ENCODE data around the gene TRIM34.
"Not testable (repeated sequence)": the region's sequence is repeated elsewhere in the genome, so short reads cannot be mapped to it uniquely, and the experiment has no call there.

TRIM34 gene

DNA sequence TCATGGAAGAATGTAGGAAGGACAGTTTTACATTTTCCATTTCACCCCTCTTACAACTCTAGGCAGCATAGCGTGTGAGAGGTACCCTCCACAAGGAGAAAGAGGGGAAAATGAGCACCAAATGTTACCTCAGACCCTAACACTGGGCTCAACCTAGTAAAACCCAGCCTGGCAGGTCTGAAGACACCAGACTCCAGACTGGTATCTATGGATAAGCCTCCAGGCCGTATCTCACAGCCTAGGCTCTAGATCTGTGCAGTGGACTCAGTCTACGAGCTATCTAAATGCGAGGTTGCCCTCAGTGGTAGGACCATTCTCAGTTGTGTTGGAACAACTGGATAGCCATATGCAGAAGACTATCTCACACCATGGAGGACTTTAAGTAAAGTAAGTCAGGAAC is 49.6 kb downstream of the TRIM34 start:
- in situ Hi-C loops (cut with MboI; ENCODE audit: low pct_unique_long_range_greater_than_20kb, low sequenced_read_pairs) = no loop called here
- no peak for DNase-seq

DNA sequence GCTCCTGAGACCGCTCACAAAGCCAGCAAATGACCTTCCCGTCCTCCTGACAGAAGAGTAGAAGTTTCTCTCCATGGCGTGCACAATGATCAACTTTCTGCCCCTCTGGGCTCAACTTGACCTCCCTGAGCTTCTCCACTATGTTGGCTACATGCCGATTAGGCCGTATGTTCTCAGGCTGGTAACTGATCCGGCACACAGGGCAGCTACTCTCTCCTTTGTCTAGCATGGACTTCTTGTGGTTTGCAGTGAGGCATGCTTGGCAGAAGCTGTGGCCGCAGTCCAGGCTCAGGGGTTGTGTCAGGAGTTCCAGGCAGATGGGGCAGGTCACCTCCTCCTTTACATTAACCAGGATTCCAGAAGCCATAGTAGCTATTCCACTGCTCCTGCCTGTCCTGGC is 55.0 kb downstream of the TRIM34 start:
- in situ Hi-C loops (cut with MboI; ENCODE audit: low pct_unique_long_range_greater_than_20kb, low sequenced_read_pairs) = no loop called here
- no peak for DNase-seq

DNA sequence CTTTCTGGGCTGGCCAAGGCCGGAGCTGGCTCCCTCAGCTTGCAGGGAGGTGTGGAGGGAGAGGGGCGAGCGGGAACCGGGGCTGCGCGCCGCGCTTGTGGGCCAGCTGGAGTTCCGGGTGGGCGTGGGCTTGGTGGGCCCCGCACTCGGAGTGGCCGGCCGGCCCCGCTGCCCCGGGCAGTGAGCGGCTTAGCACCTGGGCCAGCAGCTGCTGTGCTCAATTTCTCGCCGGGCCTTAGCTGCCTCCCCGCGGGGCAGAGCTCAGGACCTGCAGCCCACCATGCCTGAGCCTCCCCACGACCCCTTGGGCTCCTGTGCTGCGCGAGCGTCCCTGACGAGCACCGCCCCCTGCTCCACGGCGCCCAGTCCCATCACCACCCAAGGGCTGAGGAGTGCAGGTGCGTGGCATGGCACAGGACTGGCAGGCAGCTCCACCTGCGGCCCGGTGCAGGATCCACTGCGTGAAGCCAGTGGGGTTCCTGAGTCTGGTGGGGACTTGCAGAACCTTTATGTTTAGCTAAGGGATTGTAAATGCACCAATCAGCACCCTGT is 58.2 kb downstream of the TRIM34 start:
- DNase-seq; in situ Hi-C loops (cut with MboI; ENCODE audit: low pct_unique_long_range_greater_than_20kb, low sequenced_read_pairs): not testable (repeated sequence)

DNA sequence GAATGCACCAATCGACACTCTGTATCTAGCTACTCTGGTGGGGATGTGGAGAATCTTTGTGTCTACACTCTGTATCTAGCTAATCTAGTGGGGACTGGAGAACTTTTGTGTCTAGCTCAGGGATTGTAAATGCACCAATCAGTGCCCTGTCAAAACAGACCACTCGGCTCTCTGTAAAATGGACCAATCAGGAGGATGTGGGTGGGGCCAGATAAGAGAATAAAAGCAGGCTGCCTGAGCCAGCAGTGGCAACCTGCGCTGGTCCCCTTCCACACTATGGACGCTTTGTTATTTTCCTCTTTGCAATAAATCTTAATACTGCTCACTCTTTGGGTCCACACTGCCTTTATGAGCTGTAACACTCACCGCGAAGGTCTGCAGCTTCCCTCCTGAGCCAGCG is 58.8 kb downstream of the TRIM34 start:
- in situ Hi-C loops (cut with MboI; ENCODE audit: low pct_unique_long_range_greater_than_20kb, low sequenced_read_pairs) = not testable (repeated sequence)
- DNase-seq = peak; percentile 27

DNA sequence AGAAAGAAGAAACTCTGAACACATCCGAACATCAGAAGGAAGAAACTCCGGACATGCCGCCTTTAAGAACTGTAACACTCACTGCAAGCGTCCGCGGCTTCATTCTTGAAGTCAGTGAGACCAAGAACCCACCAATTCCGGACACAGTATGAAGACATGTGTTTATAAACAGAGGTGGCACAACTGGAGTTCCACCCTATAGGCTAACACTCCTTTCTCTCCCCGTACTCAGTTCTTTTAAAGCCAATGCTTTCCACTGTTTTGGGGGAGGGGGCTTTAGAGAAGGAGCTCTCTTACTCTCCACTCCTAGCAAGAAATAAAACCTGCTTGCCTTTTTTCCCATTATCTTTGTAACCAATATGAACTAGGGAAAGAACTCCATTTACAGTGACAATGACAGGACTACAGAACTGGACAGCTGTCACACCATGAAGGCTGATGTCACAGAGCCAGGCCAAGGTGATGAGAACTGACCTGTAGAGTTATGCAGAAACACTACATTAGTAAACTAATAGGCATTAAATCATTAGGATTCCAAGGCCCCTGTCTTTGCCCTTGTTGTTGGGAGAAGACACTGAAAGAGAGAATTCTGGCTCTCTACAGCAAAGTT is 59.3 kb downstream of the TRIM34 start:
- in situ Hi-C loops (cut with MboI; ENCODE audit: low pct_unique_long_range_greater_than_20kb, low sequenced_read_pairs) = no loop called here
- DNase-seq = no peak

DNA sequence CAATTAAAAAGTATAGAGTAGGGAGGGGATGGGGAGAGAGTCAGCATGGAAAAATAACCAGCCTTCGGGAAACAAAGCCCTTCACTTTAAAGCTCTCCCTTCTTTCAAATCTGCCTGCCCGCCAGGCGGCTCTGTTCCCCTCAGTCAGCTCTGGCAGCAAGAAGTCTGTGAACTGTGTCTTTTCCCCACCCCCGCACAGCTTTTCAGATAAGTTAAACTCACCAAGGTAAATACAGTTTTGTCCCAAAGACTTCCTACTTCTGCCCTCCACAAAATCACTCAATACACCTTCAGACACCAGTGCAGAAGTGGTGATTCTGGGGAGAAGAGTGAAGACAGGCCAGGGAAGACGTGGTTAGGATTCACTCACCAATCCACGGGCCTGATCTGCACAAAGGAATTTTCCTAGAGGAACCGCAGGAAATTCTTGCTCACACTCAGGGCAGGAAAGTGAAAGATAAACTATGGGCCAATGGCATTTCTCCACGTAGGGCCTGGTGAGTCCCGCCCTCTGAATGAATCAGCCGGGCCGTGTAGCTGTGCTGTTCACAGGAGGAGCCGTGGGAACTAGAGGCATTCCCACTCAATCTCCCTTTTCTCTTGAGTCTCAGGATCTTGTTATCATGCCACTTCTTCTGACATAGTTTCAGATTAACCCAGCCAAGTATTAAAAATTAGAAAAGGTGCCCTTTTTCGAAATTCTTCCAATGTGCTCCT is 60.0 kb downstream of the TRIM34 start, which contains the start of gene TRIM5:
TRIM5 (minus strand) TSS at position 429 of the 717 bp plus-strand sequence. CDS start 4,897 bp downstream, outside the sequence.
- in situ Hi-C loops (cut with MboI; ENCODE audit: low pct_unique_long_range_greater_than_20kb, low sequenced_read_pairs) = no loop called here
- DNase-seq = peak; percentile 91

DNA sequence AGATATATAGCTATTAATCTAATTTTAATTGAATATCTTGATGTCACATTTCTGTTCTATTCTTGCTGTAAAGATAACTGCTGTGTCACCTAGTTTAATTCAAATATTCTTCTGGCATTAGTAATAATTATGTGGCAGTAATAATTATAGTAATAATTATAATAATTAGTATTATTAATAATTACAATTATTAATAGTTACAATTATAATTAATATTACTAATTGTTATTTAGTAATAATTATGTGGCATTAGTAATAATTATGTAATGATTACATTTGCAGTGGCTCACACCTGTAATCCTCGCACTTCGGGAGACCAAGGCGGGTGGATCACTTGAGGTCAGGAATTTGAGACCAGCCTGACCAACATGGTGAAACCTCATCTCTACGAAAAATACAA is 61.6 kb downstream of the TRIM34 start:
- in situ Hi-C loops (cut with MboI; ENCODE audit: low pct_unique_long_range_greater_than_20kb, low sequenced_read_pairs) = no loop called here
- DNase-seq = no peak

DNA sequence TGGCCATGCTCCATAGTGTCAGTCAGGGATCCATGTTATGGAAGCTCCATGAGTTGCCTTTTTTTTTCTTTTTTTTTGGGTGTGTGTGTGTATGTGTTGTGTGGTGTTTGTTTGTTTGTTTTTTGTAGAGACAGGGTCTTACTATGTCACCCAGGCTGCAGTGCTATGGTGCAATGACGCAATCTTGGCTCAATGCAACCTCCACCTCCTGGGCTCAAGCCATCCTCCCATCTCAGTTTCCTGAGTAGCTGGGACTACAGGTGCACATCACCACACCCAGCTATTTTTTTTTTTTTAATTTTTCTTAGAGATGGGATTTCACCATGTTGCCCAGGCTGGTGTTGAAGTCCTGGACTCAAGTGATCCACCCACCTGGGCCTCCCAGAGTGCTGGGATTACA is 63.7 kb downstream of the TRIM34 start:
- DNase-seq = no peak
- in situ Hi-C loops (cut with MboI; ENCODE audit: low pct_unique_long_range_greater_than_20kb, low sequenced_read_pairs) = no loop called here

DNA sequence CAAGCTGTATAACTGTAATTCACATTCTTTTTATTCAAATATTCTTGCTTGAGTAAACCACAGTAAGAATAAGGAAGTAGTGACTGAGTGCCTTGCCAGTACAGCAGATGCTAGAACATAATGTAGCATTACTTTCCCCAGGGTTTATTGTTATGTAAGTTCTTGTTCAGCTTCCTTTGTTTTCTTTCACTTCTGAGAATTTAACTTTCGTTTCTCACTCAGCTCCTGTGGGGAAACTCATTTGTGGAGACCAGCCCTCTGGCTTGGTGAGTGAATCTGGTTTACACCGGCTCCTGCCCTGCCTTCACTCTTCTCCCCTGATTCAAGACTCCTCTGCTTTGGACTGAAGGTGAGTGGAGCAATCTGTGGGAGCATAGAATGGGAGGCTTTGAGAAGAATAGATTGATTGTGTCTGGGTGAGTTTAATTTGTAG is 64.8 kb downstream of the TRIM34 start, which contains the start of gene TRIM22:
TRIM22 (plus strand) TSS at position 240 of the 433 bp plus-strand sequence. CDS start 6,443 bp downstream, outside the sequence.
- in situ Hi-C loops (cut with MboI; ENCODE audit: low pct_unique_long_range_greater_than_20kb, low sequenced_read_pairs) = no loop called here
- peak; percentile 92 for DNase-seq

DNA sequence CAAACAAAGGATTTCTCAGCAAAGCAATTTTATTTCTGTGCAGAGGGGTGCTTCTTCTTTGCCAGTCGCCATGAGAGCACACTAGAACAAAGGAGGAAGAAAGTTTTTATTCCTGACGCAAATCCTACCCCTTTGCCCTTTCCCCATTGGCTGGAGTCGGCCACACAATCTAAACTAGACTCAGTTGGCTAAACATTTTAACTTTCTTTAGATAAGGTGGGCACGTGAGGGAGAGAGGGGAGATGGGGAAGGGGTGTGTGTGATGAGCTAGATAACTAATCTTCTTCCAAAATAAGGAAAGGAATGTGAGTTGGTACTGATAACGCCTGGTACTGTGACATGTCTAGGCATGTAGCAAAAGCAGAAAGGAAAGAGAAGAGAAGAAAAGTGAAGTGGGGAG is 65.4 kb downstream of the TRIM34 start:
- peak; percentile 86 for DNase-seq
- in situ Hi-C loops (cut with MboI; ENCODE audit: low pct_unique_long_range_greater_than_20kb, low sequenced_read_pairs) = no loop called here

DNA sequence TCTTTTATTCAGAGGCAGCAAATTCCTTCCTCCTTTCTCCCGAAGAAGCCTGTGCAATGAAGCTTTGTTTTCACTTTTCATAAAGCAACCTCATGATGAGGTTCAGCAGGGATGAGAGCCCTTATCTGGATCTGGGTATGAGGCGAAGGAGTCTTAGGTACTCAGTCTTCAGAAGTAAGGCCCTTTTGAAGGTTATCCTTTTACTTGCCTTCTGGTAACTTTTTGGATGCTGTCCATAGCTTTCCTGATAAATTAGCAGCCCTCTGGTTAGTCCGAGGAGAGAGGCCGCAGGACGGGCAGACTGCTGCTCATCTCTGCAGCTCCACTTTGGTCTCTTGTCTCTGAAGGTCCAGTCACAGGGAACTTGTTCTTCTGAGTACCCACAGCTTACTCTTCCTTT is 65.9 kb downstream of the TRIM34 start:
- peak; percentile 53 for DNase-seq
- in situ Hi-C loops (cut with MboI; ENCODE audit: low pct_unique_long_range_greater_than_20kb, low sequenced_read_pairs) = no loop called here

DNA sequence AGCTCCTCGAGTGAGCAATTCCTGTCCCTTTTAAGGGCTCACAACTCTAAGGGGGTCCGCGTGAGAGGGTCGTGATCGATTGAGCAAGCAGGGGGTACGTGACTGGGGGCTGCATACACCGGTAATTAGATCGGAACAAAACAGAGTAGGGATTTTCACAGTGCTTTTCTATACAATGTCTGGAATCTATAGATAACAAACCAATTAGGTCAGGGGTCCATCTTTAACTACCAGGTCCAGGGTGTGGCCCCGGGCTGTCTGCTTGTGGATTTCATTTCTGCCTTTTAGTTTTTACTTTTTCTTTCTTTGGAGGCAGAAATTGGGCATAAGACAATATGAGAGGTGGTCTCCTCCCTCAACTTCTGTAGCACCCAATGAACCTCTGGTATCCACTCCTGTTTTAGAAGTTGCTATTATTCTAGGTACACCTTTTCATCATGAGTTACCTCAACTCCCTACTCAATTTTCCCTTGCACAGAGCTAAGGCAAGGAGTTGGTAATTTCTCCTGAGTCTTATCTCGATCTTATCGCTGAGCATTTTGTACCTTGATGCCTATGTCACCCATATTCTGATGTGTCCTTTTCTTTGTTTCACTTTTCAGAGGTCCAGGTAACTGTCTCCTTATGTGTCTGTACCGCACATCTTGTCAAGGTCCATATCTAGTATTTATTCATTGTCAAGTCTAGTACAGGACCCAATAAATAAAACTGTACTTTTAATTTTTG is 66.6 kb downstream of the TRIM34 start:
- in situ Hi-C loops (cut with MboI; ENCODE audit: low pct_unique_long_range_greater_than_20kb, low sequenced_read_pairs) = not testable (repeated sequence)
- DNase-seq = peak; percentile 28

DNA sequence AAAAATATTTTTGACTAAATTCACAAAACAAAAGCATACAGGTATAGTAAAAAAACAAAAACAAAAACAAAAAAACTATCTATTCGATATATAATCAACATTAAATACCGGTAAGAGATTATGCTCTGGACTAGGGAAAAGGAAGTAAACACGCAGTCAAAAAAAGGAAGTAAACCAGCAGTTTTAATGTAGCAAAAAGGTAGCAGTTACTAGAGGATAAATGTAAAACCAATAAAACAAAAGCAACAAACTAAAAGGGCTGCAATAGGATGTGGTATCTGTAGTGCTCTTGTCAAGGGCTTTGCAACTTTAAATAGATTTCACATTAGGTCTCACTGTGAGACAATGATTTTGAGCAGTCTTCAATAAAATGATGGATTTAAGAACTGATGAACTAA is 67.2 kb downstream of the TRIM34 start:
- DNase-seq = peak; percentile 67
- in situ Hi-C loops (cut with MboI; ENCODE audit: low pct_unique_long_range_greater_than_20kb, low sequenced_read_pairs) = no loop called here
